Transverse colon (tissue), 4 donors: ENCODE measurements around the gene CCDC102B.

Experiments used
- POLR2AphosphoS5 ChIP-seq, 3 donors: sonication (generic); formaldehyde crosslinking; IDR thresholded peaks; one replicate each; pipeline ENCODE4 v1.6.1; 2016; ENCODE audit warnings: antibody characterized with exemption in 3 of 3
- TF ChIP-seq, protein P1 (sequence below), 5 experiments: fragments of 200-600 bp in 3 of 5; fragments of 450-650 bp in 2 of 5; sonication (generic) in 3 of 5; IDR thresholded peaks; 1 replicate in 2 of 5; 2 replicates in 3 of 5; pipeline ENCODE4 v1.5.1; 2016 to 2017; ENCODE audit warnings: antibody characterized with exemption in 5 of 5, inconsistent platforms in 3 of 5, mild to moderate bottlenecking in 2 of 5, moderate library complexity in 1 of 5

DNA sequence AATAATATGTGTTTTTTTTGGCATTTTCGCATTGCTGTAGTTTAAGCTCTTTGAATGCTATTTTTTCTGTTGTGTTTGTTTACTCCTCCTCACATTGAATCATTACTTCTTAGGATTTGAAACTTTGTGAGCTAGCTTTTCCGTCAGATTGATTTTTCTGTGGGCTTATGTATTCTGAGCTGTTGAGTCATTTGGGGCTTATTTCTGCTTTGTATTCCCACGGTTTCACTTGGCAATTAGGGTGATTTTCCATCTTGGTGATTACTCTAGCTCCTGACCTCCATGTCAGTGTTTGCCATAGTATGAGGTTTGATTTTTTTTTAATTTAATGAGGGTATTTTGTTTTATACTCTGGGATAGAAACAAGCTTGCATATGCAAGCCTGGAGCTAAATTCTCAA, 200.0 kb downstream of the CCDC102B start:
- TF ChIP-seq, protein P1, sequence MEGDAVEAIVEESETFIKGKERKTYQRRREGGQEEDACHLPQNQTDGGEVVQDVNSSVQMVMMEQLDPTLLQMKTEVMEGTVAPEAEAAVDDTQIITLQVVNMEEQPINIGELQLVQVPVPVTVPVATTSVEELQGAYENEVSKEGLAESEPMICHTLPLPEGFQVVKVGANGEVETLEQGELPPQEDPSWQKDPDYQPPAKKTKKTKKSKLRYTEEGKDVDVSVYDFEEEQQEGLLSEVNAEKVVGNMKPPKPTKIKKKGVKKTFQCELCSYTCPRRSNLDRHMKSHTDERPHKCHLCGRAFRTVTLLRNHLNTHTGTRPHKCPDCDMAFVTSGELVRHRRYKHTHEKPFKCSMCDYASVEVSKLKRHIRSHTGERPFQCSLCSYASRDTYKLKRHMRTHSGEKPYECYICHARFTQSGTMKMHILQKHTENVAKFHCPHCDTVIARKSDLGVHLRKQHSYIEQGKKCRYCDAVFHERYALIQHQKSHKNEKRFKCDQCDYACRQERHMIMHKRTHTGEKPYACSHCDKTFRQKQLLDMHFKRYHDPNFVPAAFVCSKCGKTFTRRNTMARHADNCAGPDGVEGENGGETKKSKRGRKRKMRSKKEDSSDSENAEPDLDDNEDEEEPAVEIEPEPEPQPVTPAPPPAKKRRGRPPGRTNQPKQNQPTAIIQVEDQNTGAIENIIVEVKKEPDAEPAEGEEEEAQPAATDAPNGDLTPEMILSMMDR (IDR thresholded peaks at IDR 0.05), result no peak
- no peak for TF ChIP-seq POLR2AphosphoS5 (IDR thresholded peaks at IDR 0.05)
